K562 (cell line): Measurements from ENCODE around the gene HELZ. TPM values are rescaled to one million over a fixed set of nuclear protein-coding genes. Genes with fewer than 3 reads are reported as not detected.

Experiments used
- ATAC-seq: fragments of 200-7000 bp; cut with Tn5 transposase; 3 replicates; pipeline ENCODE4 v1.9.1; 2020; ENCODE audit warnings: moderate library complexity
- BruUV-seq: library from RNA; stranded (reverse); fragments of 400-500 nt; replicated peaks from 2 replicates; lab custom pipeline; 2021; lab: Mats Ljungman, UMichigan
- CTCF ChIA-PET: fragments of 300-600 bp; formaldehyde crosslinking; extraction: SDS; loops from one replicate; lab custom pipeline; 2021; ENCODE audit warnings: low intra/inter-chr PET ratio; lab: Yijun Ruan, JAX
- POLR2A ChIA-PET: fragments of 300-600, 350-650 bp; sonication (Branson Sonifier 250); formaldehyde crosslinking; extraction: SDS; loops from one replicate; lab custom pipeline; 2021; ENCODE audit warnings: antibody characterized with exemption, inconsistent platforms; lab: Yijun Ruan, JAX
- DNase-seq, 4 experiments: peaks; one replicate each; pipeline versions ENCODE4 v3.0.0 to v3.0.0-alpha.2; 2011 to 2018; ENCODE audit warnings: low spot score in 3 of 4, mixed read lengths in 3 of 4; ENCODE audit errors: extremely low read depth in 1 of 4
- FAIRE-seq: peaks from 2 replicates; lab custom pipeline; 2011; peaks lifted over from hg19 to GRCh38; lab: Jason Lieb, UNC
- H2AFZ ChIP-seq: 2 replicates; pipeline ENCODE4 v1.6.0; 2011; ENCODE audit warnings: low read depth, low read length, control low read depth, inconsistent platforms
- H3K27ac ChIP-seq: fragments of 200-600 bp; 3 replicates; pipeline ENCODE4 v1.8.0; 2011; ENCODE audit warnings: low read depth, mild to moderate bottlenecking, control low read depth, inconsistent platforms, low read length, moderate library complexity, mixed read lengths; ENCODE audit errors: extremely low read depth
- H3K27me3 ChIP-seq, 2 experiments: fragments of 300-600 bp in 1 of 2; 2 replicates in 1 of 2; 3 replicates in 1 of 2; pipeline versions ENCODE4 v1.6.0 to v1.8.0; 2011; ENCODE audit warnings: inconsistent platforms in 2 of 2, low read length in 2 of 2, mild to moderate bottlenecking in 1 of 2, mixed read lengths in 1 of 2, moderate library complexity in 1 of 2; ENCODE audit not compliant: control insufficient read depth in 2 of 2, insufficient read depth in 2 of 2
- H3K36me3 ChIP-seq: fragments of 300-600 bp; 3 replicates; pipeline ENCODE4 v1.8.0; 2011; ENCODE audit warnings: mild to moderate bottlenecking, low read length, inconsistent platforms; ENCODE audit not compliant: control insufficient read depth, insufficient read depth
- H3K4me1 ChIP-seq, 2 experiments: fragments of 200-600 bp in 1 of 2; replicated peaks in 1 of 2; 2 replicates in 1 of 2; 3 replicates in 1 of 2; pipeline versions ENCODE4 v1.5.1 to v1.8.0; 2011; ENCODE audit warnings: inconsistent platforms in 2 of 2, low read length in 2 of 2, mild to moderate bottlenecking in 1 of 2, mixed read lengths in 1 of 2, moderate library complexity in 1 of 2; ENCODE audit not compliant: control insufficient read depth in 2 of 2, insufficient read depth in 2 of 2
- H3K4me2 ChIP-seq: 2 replicates; pipeline ENCODE4 v1.6.1; 2011; ENCODE audit warnings: low read length, control low read depth, inconsistent platforms, mixed read lengths; ENCODE audit not compliant: insufficient read depth
- H3K4me3 ChIP-seq: fragments of 200-600 bp; sonication (generic), shearing (Covaris generic); 2 replicates; pipeline ENCODE4 v1.5.1; 2016; ENCODE audit warnings: control low read depth, inconsistent platforms
- H3K79me2 ChIP-seq: fragments of 200-600 bp; 3 replicates; pipeline ENCODE4 v1.8.0; 2011; ENCODE audit warnings: low read length, inconsistent platforms; ENCODE audit not compliant: control insufficient read depth, insufficient read depth
- H3K9ac ChIP-seq, 2 experiments: 2 replicates each; pipeline versions ENCODE4 v1.6.0 to v1.6.1; 2011; ENCODE audit warnings: low read depth in 2 of 2, low read length in 2 of 2, control low read depth in 1 of 2, inconsistent platforms in 1 of 2, mild to moderate bottlenecking in 1 of 2, mixed read lengths in 1 of 2; ENCODE audit not compliant: insufficient read depth in 1 of 2
- H3K9me1 ChIP-seq: one replicate; pipeline ENCODE4 v1.6.0; 2011; ENCODE audit warnings: inconsistent platforms, mild to moderate bottlenecking, low read length, moderate library complexity; ENCODE audit not compliant: control insufficient read depth, insufficient read depth
- H3K9me3 ChIP-seq: replicated peaks from 2 replicates; pipeline ENCODE4 v1.5.1; 2011; ENCODE audit warnings: low read depth, low read length, inconsistent platforms; ENCODE audit not compliant: control insufficient read depth, insufficient read depth
- H4K20me1 ChIP-seq: replicated peaks from 2 replicates; pipeline ENCODE4 v1.6.1; 2011; ENCODE audit warnings: low read length, inconsistent platforms, mixed read lengths; ENCODE audit not compliant: control insufficient read depth, insufficient read depth
- ZBTB11 ChIP-seq, 3 experiments: fragments of 200-800 bp in 1 of 3; fragments of 250-450 bp in 1 of 3; fragments of 450-650 bp in 1 of 3; sonication (Bioruptor Pico) in 1 of 3; sonication (Bioruptor generic) in 1 of 3; formaldehyde crosslinking in 1 of 3; IDR thresholded peaks; 2 replicates each; pipeline versions ENCODE4 v1.6.1 to v1.8.0; 2016 to 2022; ENCODE audit warnings: mild to moderate bottlenecking in 2 of 3, missing genetic modification characterization in 2 of 3, missing compliant biosample characterization in 1 of 3, moderate library complexity in 1 of 3
- ZNF398 ChIP-seq: fragments of 250-450 bp; sonication (Bioruptor Pico); IDR thresholded peaks from 2 replicates; pipeline ENCODE4 v1.8.0; 2021; ENCODE audit warnings: moderate library complexity, mild to moderate bottlenecking, inconsistent platforms
- WGBS: fragments of 100-300 bp; shearing (Covaris generic); methylation state at CpG from one replicate; pipeline ENCODE4 v1.1.6; 2016; ENCODE audit warnings: low coverage, mixed read lengths; ENCODE audit not compliant: insufficient coverage; ENCODE audit errors: missing lambda C conversion rate; 5-methylcytosine and 5-hydroxymethylcytosine counted together
- in situ Hi-C: fragments of 300-500 bp; cut with MboI; formaldehyde crosslinking; loops from 4 replicates; pipeline ENCODE4 v1.15.0; 2018; ENCODE audit warnings: inconsistent platforms, mixed read lengths
- intact Hi-C: fragments of 100-400 bp; cut with micrococcal nuclease; formaldehyde crosslinking; loops from 2 replicates; pipeline ENCODE4 v1.14.2; 2022
- polyA plus RNA-seq, 8 experiments: library from polyadenylated mRNA; depleted of rRNA in 4 of 8; stranded (reverse) in 5 of 8; unstranded in 3 of 8; fragments of >200 nt; fragmentation: Nextera tagmentation in 2 of 8; fragmentation: Illumina TruSeq in 1 of 8; extraction: Ambion mirVana in 2 of 8; extraction: Trizol in 1 of 8; gene quantifications; 2 replicates each; pipeline versions ENCODE4 v1.2.1 to v1.2.3, GENCODE V29; 2011 to 2014; ENCODE audit warnings: inconsistent platforms in 1 of 8, missing spikeins in 1 of 8
- total RNA-seq, 7 experiments: library from RNA; depleted of rRNA in 6 of 7; stranded (reverse); fragments of >200 nt in 6 of 7; fragmentation: Illumina TruSeq in 2 of 7; extraction: Trizol in 2 of 7; gene quantifications; 2 replicates each; pipeline versions ENCODE4 v1.2.1 to v1.2.3, GENCODE V29; 2011 to 2021; ENCODE audit warnings: low replicate concordance in 1 of 7

The HELZ gene
- total and polyA plus RNA-seq, 9 of the 15 experiments (the other 6 are each of a cell fraction or from before 2014, with no cell fraction given), result 5.2 to 39.8 (median 17.3) TPM

GRCh38 chr17:67076290-67076689 is 168.7 kb downstream of the HELZ start:
- in situ Hi-C loops (no loop called here), intact Hi-C loops (no loop called here)
- Histone ChIP-seq H3K27ac (no peak overlapping the region), H3K79me2 (no peaks in the 10 kb centered on the region), H3K27me3 (no peaks in the 10 kb centered on the region), H4K20me1 (no peaks in the 10 kb centered on the region), H2AFZ (no peak overlapping the region), H3K4me1 (no peaks in the 10 kb centered on the region), H3K36me3 (peaks cover 27% of the 10 kb centered on the region), H3K9me3 (no peaks in the 10 kb centered on the region), H3K9me1 (no peaks in the 10 kb centered on the region), H3K9ac (no peak overlapping the region), H3K4me3 (no peak overlapping the region), H3K4me2 (no peak overlapping the region)
- DNase-seq (no peak), FAIRE-seq (no peak), ATAC-seq (no peak)
- POLR2A ChIA-PET, result interaction anchor here (1.0 kb wide), 1 partner anchor 33 kb away, joined by 3 read pairs; no protein-coding TSS in a partner anchor
- WGBS, result 90% methylated on average over 6 of the region's 7 CpGs
- no TSS peak for BruUV-seq
- CTCF ChIA-PET, result no interaction called here
- 0 out of 6 replicates have a peak, but pooled peaks of 1 of the 3 experiments have one; percentile 33 for TF ChIP-seq ZBTB11 (CRISPR knock-in tag; IDR thresholded peaks at IDR 0.05)
- no peak for TF ChIP-seq ZNF398 (CRISPR knock-in tag)
